Measurements from ENCODE around the gene TMSB4Y. TPM values are rescaled to one million over a fixed set of nuclear protein-coding genes. Genes with fewer than 3 reads are reported as not detected.

TMSB4Y gene
- total and polyA plus RNA-seq, 4 experiments from 2014 or later, result 2.9 to 3.1 TPM; not detected in 2

GRCh38 chrY:13708038-13708437 is 4.3 kb downstream of the TMSB4Y start:
- Histone ChIP-seq H3K27me3 (ENCODE audit: insufficient read depth, low read length) (no peaks in the 10 kb centered on the region), H3K27ac (ENCODE audit: low read depth, low read length) (no peak overlapping the region), H3K9me3 (ENCODE audit: control insufficient read depth in 1 of 2, low read length in 2 of 2) (no peaks in the 10 kb centered on the region), H3K36me3 (ENCODE audit: insufficient read depth, low read length) (no peaks in the 10 kb centered on the region), H3K4me1 (ENCODE audit: insufficient read depth, low read length) (peaks cover 14% of the 10 kb centered on the region), H3K4me3 (ENCODE audit: low read length in 2 of 2) (no peak overlapping the region)
- peaks cover 0 to 12% of the 10 kb centered on the region in 2 donors for H3K36me3 Mint-ChIP-seq
- no peak for DNase-seq
- ChIA-PET CTCF (ENCODE audit: partially characterized antibody) (interaction anchor here (1.1 kb wide), 1 partner anchor 21 kb away, joined by 3 read pairs; no protein-coding TSS in a partner anchor), POLR2A (ENCODE audit: partially characterized antibody) (interaction anchor here (1.2 kb wide), 1 partner anchor 230 kb away, joined by 3 read pairs; no protein-coding TSS in a partner anchor)
- no peaks in the 10 kb centered on the region for H3K27me3 Mint-ChIP-seq
- no peak overlapping the region for H3K27ac Mint-ChIP-seq
- no peak overlapping the region for H3K4me3 Mint-ChIP-seq
- H3K4me1 Mint-ChIP-seq, result peaks cover 0 to 28% (median 4%) of the 10 kb centered on the region in 4 donors
- intact Hi-C loops (cut with micrococcal nuclease), result loop anchor here (10.0 kb wide), 2 partner anchors 333 to 1043 kb away; no protein-coding TSS in a partner anchor
- no peaks in the 10 kb centered on the region for H3K9me3 Mint-ChIP-seq

GRCh38 chrY:13718996-13719395 is 15.3 kb downstream of the TMSB4Y start:
- H3K36me3 Mint-ChIP-seq, result peaks cover 0 to 2% of the 10 kb centered on the region in 2 donors
- H3K27ac ChIP-seq (ENCODE audit: low read depth, low read length), result no peak overlapping the region
- H3K27ac Mint-ChIP-seq, result no peak overlapping the region
- no peaks in the 10 kb centered on the region for H3K4me1 ChIP-seq (ENCODE audit: insufficient read depth, low read length)
- no peaks in the 10 kb centered on the region for H3K9me3 ChIP-seq (ENCODE audit: control insufficient read depth in 1 of 2, low read length in 2 of 2)
- no peak overlapping the region for H3K4me3 Mint-ChIP-seq
- H3K36me3 ChIP-seq (ENCODE audit: insufficient read depth, low read length), result no peaks in the 10 kb centered on the region
- no peaks in the 10 kb centered on the region for H3K27me3 ChIP-seq (ENCODE audit: insufficient read depth, low read length)
- CTCF ChIA-PET (ENCODE audit: partially characterized antibody), result no interaction called here
- intact Hi-C loops (cut with micrococcal nuclease), result no loop called here
- no peak for DNase-seq
- no peaks in the 10 kb centered on the region for H3K4me1 Mint-ChIP-seq
- peaks cover 0 to 3% (median 0%) of the 10 kb centered on the region in 8 donors for H3K9me3 Mint-ChIP-seq
- POLR2A ChIA-PET (ENCODE audit: partially characterized antibody), result no interaction called here
- no peaks in the 10 kb centered on the region for H3K27me3 Mint-ChIP-seq
- no peak overlapping the region for H3K4me3 ChIP-seq (ENCODE audit: low read length in 2 of 2)

DNA sequence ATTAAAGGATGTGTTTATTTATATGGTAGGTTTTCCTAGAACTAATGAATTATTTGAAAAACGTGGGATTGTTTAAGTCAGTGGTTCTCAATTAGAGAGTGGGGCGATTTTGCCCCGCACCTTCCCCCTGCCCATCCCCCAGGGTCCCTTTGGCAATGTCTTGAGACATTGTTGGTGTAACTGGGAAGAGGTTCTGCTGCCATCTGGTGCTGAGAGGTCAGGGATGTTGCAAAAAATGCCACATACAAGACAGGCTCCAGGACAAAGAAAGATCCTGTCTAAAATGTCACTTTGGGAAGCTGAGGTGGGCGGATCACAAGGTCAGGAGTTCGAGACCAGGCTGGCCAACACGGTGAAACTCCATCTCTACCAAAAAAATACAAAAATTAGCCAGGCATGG is 25.8 kb downstream of the TMSB4Y start:
- Mint-ChIP-seq H3K36me3 (no peaks in the 10 kb centered on the region), H3K27me3 (no peaks in the 10 kb centered on the region), H3K4me1 (no peaks in the 10 kb centered on the region), H3K9me3 (no peaks in the 10 kb centered on the region), H3K27ac (no peak overlapping the region), H3K4me3 (no peak overlapping the region)
- ChIA-PET POLR2A (ENCODE audit: partially characterized antibody) (no interaction called here), CTCF (ENCODE audit: partially characterized antibody) (no interaction called here)
- Histone ChIP-seq H3K4me3 (ENCODE audit: low read length in 2 of 2) (no peak overlapping the region), H3K4me1 (ENCODE audit: insufficient read depth, low read length) (no peaks in the 10 kb centered on the region), H3K27ac (ENCODE audit: low read depth, low read length) (no peak overlapping the region), H3K9me3 (ENCODE audit: control insufficient read depth in 1 of 2, low read length in 2 of 2) (no peaks in the 10 kb centered on the region), H3K27me3 (ENCODE audit: insufficient read depth, low read length) (no peaks in the 10 kb centered on the region), H3K36me3 (ENCODE audit: insufficient read depth, low read length) (no peaks in the 10 kb centered on the region)
- no peak for DNase-seq
- intact Hi-C loops (cut with micrococcal nuclease), result loop anchor here (1.0 kb wide), 1 partner anchor 293 kb away; no protein-coding TSS in a partner anchor

- H3K36me3 Mint-ChIP-seq, result no peaks in the 10 kb centered on the region
- no peaks in the 10 kb centered on the region for H3K36me3 ChIP-seq (ENCODE audit: insufficient read depth, low read length)
- no peaks in the 10 kb centered on the region for H3K4me1 Mint-ChIP-seq
- H3K9me3 ChIP-seq (ENCODE audit: control insufficient read depth in 1 of 2, low read length in 2 of 2), result no peaks in the 10 kb centered on the region
- H3K4me3 ChIP-seq (ENCODE audit: low read length in 2 of 2), result no peak overlapping the region
- intact Hi-C loops (cut with micrococcal nuclease), result loop anchor here (1.0 kb wide), 1 partner anchor 114 kb away; no protein-coding TSS in a partner anchor
- no peaks in the 10 kb centered on the region for H3K9me3 Mint-ChIP-seq
- no peak overlapping the region for H3K4me3 Mint-ChIP-seq
- DNase-seq, result no peak
- H3K27me3 Mint-ChIP-seq, result no peaks in the 10 kb centered on the region
- ChIA-PET POLR2A (ENCODE audit: partially characterized antibody) (no interaction called here), CTCF (ENCODE audit: partially characterized antibody) (interaction anchor here (0.7 to 2.4 kb wide), 8 partner anchors 8 to 793 kb away, joined by 3 to 12 read pairs (median 4); no protein-coding TSS in a partner anchor)
- H3K27me3 ChIP-seq (ENCODE audit: insufficient read depth, low read length), result no peaks in the 10 kb centered on the region
- no peak overlapping the region for H3K27ac Mint-ChIP-seq
- no peaks in the 10 kb centered on the region for H3K4me1 ChIP-seq (ENCODE audit: insufficient read depth, low read length)
- no peak overlapping the region for H3K27ac ChIP-seq (ENCODE audit: low read depth, low read length)
Measured at GRCh38 chrY:13738618-13739017, 34.9 kb downstream of the TMSB4Y start.

- intact Hi-C loops (cut with micrococcal nuclease), result loop anchor here (2.0 to 10.0 kb wide), 2 partner anchors 49 to 593 kb away; partner anchors contain the start of gene TMSB4Y
- Mint-ChIP-seq H3K4me1 (peaks cover 0 to 22% (median 5%) of the 10 kb centered on the region in 4 donors), H3K4me3 (peak overlapping the region in 2 of 8 donors; percentile 91 to 94), H3K36me3 (peaks cover 0 to 1% of the 10 kb centered on the region in 2 donors), H3K27ac (peak overlapping the region in 2 of 7 donors; percentile 81 to 91), H3K9me3 (no peaks in the 10 kb centered on the region), H3K27me3 (no peaks in the 10 kb centered on the region)
- POLR2A ChIA-PET (ENCODE audit: partially characterized antibody), result interaction anchor here (0.6 to 2.9 kb wide), 5 partner anchors 47 to 272 kb away, joined by 3 to 15 read pairs (median 6); partner anchors contain the start of genes TMSB4Y and UTY
- Histone ChIP-seq H3K4me3 (ENCODE audit: low read length in 2 of 2) (peak overlapping the region in 1 of 2 donors; percentile 47), H3K9me3 (ENCODE audit: control insufficient read depth in 1 of 2, low read length in 2 of 2) (no peaks in the 10 kb centered on the region), H3K27me3 (ENCODE audit: insufficient read depth, low read length) (no peaks in the 10 kb centered on the region), H3K4me1 (ENCODE audit: insufficient read depth, low read length) (peaks cover 12% of the 10 kb centered on the region), H3K27ac (ENCODE audit: low read depth, low read length) (peak overlapping the region; percentile 26), H3K36me3 (ENCODE audit: insufficient read depth, low read length) (no peaks in the 10 kb centered on the region)
- DNase-seq, result peak in 1 of 5 donors; percentile 70
- CTCF ChIA-PET (ENCODE audit: partially characterized antibody), result interaction anchor here (0.6 to 1.5 kb wide), 7 partner anchors 13 to 871 kb away, joined by 3 to 5 read pairs (median 3); no protein-coding TSS in a partner anchor
Measured at GRCh38 chrY:13751289-13752071, 47.8 kb downstream of the TMSB4Y start.

- no peak for DNase-seq
- Mint-ChIP-seq H3K27ac (peak overlapping the region in 2 of 7 donors; percentile 62 to 87), H3K36me3 (peaks cover 0 to 1% of the 10 kb centered on the region in 2 donors), H3K27me3 (no peaks in the 10 kb centered on the region), H3K4me3 (peak overlapping the region in 1 of 8 donors; percentile 35), H3K4me1 (peaks cover 0 to 21% (median 5%) of the 10 kb centered on the region in 4 donors), H3K9me3 (no peaks in the 10 kb centered on the region)
- Histone ChIP-seq H3K36me3 (ENCODE audit: insufficient read depth, low read length) (no peaks in the 10 kb centered on the region), H3K27ac (ENCODE audit: low read depth, low read length) (no peak overlapping the region), H3K9me3 (ENCODE audit: control insufficient read depth in 1 of 2, low read length in 2 of 2) (no peaks in the 10 kb centered on the region), H3K4me1 (ENCODE audit: insufficient read depth, low read length) (peaks cover 10% of the 10 kb centered on the region), H3K27me3 (ENCODE audit: insufficient read depth, low read length) (no peaks in the 10 kb centered on the region), H3K4me3 (ENCODE audit: low read length in 2 of 2) (no peak overlapping the region)
- ChIA-PET POLR2A (ENCODE audit: partially characterized antibody) (no interaction called here), CTCF (ENCODE audit: partially characterized antibody) (no interaction called here)
- intact Hi-C loops (cut with micrococcal nuclease), result loop anchor here (10.0 kb wide), 1 partner anchor 590 kb away; no protein-coding TSS in a partner anchor
Measured at GRCh38 chrY:13754661-13755060, 51.0 kb downstream of the TMSB4Y start.
